GM19397 (cell line): ENCODE data around the gene PVR.
"Not testable (repeated sequence)": the region's sequence is repeated elsewhere in the genome, so short reads cannot be mapped to it uniquely, and the experiment has no call there.

Experiments
- ATAC-seq: cut with Tn5 transposase; IDR thresholded peaks from one replicate; pipeline ENCODE4 v1.9.1; 2021; ENCODE audit warnings: mild to moderate bottlenecking, moderate library complexity; ENCODE audit not compliant: unreplicated experiment

The PVR gene

DNA sequence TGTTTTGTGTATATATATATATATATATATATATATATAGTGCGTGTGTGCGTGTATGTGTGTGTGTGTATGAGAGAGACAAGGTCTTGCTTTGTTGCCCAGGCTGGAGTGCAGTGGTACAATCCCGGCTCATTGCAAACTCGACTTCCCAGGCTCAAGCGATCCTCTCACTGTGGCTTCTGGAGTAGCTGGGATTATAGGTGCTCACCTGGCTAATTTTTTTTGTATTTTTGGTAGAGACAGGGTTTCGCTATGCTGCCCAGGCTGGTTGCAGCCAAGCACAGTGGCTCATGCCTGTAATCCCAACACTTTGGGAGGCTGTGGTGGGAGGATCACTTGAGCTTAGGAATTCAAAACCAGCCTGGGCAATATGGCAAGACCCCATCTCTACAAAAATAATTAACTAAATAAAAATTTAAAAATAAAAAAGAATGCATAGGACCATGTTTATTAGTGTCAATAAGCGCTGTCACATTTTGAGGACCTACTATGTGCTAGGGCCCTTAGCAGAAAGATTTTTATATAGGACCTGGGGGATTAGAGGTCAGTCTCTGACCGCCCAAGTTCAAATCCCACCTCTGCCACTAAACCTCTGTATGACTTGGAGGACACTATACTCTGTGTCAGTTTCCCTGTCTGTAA is 1.8 kb downstream of the PVR start:
- no peak for ATAC-seq

DNA sequence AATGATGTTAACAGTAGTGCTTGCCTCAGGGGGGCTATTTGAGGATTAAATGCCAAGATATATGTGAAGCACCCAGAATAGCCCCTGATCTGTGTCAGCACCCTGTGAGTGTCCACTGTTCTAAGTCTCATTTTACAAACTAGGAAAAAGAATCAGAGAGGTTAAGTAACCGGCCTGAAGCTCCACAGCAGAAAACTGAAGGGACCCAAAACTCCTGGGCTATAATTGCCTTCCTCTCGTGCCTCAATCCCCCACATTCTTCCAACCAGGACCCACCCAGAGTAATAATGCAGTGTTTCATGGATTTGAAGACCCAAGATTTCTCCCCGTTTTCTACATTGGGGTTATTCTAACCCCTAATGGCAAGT is 2.3 kb downstream of the PVR start:
- no peak for ATAC-seq

DNA sequence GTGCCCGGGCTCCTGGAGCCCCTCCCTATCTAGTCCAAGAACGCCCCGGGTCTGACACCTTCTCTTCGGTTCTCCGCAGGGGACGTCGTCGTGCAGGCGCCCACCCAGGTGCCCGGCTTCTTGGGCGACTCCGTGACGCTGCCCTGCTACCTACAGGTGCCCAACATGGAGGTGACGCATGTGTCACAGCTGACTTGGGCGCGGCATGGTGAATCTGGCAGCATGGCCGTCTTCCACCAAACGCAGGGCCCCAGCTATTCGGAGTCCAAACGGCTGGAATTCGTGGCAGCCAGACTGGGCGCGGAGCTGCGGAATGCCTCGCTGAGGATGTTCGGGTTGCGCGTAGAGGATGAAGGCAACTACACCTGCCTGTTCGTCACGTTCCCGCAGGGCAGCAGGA is 3.4 kb downstream of the PVR start:
- no peak for ATAC-seq

DNA sequence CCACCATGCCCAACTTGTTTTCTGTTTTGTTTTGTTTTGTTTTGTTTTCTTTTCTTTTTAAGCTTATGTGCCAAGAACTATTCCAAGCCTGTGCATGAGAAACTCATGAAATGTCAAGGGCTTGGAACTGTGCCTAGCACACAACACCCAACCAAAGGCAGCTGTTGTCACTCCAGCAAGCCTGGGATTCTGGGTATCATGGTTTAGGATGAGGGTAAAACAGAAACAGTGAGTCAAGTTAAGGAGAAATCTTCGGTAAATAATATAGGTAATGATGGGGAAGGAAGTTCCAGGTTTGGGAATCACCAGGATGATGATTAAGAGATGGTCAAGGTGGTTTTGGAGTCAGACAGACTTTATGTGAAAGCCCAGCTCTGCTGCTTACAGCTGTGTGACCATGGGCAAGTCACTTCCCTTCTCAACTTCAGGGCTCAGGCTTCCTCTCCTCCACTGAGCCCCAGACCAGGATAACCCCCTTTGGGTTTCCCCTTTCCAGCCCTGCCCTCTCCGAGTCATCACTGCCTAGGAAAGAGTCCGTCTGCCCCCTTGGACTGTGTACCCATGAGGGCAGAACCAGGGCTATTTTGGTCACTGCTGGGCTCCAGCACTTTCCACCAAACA is 5.0 kb downstream of the PVR start:
- no peak for ATAC-seq

- ATAC-seq, result no peak
These were observed 6.0 kb downstream of the PVR start for GRCh38 chr19:44649578-44650145.

- no peak for ATAC-seq
These were observed 9.6 kb downstream of the PVR start for GRCh38 chr19:44653343-44653742.

DNA sequence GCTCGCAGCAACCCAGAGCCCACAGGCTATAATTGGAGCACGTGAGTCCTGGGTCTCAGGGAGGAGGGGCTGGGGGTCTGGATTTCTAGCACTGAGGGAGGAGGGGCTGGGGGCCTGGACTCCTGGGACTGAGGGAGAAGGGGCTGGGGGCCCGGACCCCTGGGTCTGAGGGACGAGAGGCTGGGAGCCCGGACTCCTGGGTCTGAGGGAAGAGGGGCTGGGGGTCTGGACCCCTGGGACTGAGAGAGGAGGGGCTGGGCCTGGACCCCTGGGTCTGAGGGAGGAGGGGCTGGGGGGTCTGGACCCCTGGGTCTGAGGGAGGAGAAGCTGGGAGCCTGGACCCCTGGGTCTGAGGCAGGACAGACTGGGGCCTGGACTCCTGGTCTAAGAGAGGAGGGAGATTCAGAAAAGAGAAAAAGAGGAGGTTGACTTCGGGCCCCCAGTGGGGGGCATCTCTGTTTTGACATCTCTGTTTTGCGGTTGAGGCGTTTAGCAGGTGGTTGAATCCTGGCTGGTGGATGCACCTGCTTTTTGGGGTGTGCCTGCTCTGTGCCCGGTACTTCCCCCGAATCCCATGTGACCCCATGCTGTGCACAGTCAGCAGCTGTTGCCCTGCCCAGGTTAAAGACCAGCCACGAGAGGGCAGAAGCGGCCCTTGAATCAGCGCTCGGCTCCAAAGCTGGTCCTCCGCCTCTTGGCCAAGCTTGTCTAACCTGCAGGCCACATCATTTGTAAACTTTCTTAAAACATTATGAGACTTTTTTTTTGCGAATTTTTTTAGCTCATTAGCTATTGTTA is 10.5 kb downstream of the PVR start:
- peak; percentile 79 for ATAC-seq

DNA sequence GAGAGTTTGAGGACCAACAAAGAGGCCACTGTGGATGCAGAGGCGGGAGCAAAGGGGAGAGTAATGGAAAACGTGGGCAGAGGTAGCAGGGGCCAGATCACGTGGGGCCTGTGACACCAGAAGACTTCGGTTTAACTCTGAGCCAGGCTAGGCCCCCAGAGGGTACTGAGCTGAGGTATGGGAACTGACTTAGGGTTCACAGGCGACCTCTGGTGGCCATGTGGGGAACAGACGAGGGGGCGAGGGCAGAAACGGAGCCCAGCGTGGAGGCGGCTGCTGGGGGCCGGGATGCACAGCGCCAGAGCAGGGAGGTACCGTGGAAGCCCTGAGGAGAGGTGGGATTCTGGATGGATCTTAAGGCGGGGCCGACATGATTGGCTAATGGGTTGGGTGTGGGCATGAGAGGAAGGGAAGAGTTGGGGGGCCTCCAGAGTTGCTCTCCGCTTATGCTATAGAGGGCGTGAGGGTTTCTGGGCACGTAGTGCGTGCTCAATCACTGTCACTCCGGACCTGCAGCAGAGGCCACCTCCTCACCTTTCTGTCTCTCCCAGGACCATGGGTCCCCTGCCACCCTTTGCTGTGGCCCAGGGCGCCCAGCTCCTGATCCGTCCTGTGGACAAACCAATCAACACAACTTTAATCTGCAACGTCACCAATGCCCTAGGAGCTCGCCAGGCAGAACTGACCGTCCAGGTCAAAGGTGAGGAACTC is 13.7 kb downstream of the PVR start:
- ATAC-seq, result no peak

GRCh38 chr19:44658069-44658733 is 14.5 kb downstream of the PVR start:
- ATAC-seq, result no peak

DNA sequence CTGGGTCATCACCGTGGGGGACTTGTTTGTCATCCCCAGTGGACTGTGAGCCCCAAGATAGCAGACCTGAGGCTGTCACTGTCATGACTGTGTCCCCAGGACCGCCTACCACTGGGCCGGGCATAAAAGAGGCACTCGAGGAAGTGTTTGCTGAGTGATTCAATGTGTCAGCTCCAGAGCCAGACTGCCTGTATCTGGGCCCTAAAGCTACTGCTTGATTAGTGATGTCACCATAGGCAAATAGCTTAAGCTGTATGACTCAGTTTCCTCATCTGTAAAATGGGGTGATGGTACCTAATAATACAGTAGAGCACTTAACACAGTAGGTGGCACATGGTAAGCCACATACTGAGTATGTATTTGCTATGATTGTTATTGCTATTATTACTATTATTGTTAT is 16.4 kb downstream of the PVR start:
- ATAC-seq, result no peak

GRCh38 chr19:44661205-44661604 is 17.5 kb downstream of the PVR start:
- ATAC-seq, result no peak

DNA sequence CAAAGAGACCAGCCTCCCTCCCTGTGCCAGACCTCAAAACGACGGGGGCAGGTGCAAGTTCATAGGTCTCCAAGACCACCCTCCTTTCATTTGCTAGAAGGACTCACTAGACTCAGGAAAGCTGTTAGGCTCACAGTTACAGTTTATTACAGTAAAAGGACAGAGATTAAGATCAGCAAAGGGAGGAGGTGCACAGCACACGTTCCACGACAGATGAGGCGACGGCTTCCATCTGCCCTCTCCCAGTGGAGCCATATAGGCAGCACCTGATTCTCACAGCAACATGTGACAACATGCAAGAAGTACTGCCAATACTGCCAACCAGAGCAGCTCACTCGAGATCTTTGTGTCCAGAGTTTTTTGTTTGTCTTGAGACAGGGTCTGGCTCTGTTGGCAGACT is 18.2 kb downstream of the PVR start:
- no peak for ATAC-seq

DNA sequence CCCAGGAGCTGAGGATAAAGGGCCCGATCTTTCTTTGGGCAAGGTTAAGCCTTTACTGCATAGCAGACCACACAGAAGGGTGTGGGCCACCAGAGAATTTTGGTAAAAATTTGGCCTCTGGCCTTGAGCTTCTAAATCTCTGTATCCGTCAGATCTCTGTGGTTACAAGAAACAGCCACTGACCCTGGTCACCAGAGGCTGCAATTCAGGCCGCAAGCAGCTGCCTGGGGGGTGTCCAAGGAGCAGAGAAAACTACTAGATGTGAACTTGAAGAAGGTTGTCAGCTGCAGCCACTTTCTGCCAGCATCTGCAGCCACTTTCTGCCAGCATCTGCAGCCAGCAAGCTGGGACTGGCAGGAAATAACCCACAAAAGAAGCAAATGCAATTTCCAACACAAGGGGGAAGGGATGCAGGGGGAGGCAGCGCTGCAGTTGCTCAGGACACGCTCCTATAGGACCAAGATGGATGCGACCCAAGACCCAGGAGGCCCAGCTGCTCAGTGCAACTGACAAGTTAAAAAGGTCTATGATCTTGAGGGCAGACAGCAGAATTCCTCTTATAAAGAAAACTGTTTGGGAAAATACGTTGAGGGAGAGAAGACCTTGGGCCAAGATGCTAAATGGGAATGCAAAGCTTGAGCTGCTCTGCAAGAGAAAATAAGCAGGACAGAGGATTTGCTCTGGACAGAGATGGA is 19.1 kb downstream of the PVR start:
- ATAC-seq, result no peak

GRCh38 chr19:44663996-44664395 is 20.3 kb downstream of the PVR start:
- ATAC-seq, result no peak

DNA sequence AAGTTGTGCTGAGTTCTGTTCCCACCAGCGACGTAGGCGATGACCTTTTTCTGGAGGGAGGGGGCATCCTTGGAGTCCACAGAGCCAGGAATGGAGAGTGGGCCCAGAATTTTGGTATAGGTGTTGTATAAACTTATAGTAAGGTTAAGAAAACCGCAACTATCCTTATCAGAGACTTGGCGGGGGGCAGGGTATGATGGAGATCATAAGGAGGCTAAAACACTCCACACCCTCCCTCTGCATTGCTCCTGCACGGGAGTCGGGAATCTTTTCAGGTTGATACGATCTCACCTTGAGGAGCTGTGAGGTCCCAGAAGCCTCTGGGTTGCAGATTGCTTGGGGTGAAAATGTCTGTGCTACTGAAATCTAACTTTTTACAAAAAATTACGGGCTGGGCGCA is 21.3 kb downstream of the PVR start:
- no peak for ATAC-seq

DNA sequence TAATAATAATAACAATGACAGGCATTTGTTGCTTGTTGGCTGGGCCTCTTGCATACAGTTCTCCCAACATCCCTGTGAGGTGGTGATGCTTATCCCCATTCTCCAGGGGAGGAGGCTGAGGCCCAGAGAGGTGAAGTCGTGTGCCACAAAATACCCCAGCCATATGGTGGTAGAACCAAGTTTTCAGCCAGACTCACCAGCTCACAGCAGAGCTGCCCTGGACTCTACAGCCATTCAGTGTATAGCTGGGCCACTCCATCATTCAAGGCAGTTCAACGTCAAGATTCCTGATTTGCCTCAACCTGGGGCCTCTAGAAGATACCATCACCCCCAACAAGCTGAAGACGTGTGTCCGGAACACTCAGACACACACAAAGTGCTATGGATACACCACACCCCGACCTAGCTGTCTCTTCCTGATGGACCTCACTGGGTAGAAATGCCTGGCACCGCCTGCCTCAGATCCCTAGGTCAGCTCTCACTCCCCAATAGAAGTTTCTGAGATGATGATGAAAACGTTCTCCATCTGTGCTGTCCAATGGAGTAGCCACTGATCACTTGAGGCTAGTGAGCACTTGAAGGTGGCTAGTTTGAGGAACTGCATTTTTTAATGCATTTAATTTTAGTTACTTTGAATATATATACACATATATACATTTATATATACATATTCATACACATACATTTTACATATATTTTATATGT is 23.3 kb downstream of the PVR start:
- no peak for ATAC-seq

GRCh38 chr19:44668985-44669764 is 25.5 kb downstream of the PVR start:
- ATAC-seq, result no peak

- ATAC-seq, result not testable (repeated sequence)
These were observed 26.3 kb downstream of the PVR start for GRCh38 chr19:44670027-44670426.

DNA sequence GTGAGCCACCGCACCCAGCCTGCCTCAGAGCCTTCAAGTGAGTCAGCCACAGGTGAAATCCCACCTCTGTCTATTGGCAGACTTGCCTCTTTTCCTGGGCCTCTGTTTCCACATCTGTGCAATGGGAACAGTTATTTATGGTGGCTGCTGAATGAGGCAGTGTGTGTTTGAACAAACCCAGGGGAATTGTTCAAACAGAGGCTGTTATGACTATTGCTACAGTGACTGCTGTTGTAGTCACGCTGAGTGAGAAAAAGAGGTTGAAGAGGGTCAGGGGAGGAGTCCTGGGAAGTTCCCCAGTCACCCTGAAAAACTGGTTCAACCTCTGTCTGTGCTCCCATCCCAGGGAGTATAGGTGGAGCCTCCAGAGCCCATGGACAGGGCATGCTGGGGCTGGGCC is 27.7 kb downstream of the PVR start, which contains the start of gene CEACAM19:
TSS of gene CEACAM19 (plus strand) at position 83 of the 400 bp plus-strand sequence. CDS start 450 bp downstream, outside the sequence.
- no peak for ATAC-seq
